Measurements from ENCODE around the gene TMEM181. TPM values are rescaled to one million over a fixed set of nuclear protein-coding genes. Genes with fewer than 3 reads are reported as not detected.
A peak's percentile ranks its signal among the peaks of the same experiment; 100 is the strongest.
"Not testable (repeated sequence)": the region's sequence is repeated elsewhere in the genome, so short reads cannot be mapped to it uniquely, and the experiment has no call there.

The TMEM181 gene
- total RNA-seq, 1 donor from 2014 or later = 41.7 TPM

GRCh38 chr6:158593670-158594069, 33.8 kb downstream of the TMEM181 start:
- DNase-seq (ENCODE audit: low read depth, low spot score) = no peak

DNA sequence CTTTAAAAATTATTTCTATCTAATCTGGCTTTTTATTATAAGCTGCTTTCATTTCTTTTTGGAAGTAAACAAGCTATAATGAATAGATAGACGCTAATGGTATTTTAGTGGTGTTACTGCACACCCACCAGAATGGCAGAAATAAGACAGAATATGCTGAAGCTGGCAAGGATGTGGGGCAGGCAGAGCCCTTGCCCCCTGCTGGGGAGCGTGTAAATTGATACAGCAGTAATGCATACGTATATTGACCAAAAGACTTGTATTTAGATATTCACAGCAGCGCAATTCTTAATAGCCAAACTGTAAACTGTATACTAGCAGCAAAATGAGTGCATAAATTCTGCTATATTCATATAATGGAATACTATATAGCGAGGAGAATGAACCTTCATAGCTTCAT, 35.3 kb downstream of the TMEM181 start:
- no peak for DNase-seq (ENCODE audit: low read depth, low spot score)

GRCh38 chr6:158596861-158597260, 37.0 kb downstream of the TMEM181 start:
- DNase-seq (ENCODE audit: low read depth, low spot score) = no peak

- DNase-seq (ENCODE audit: low read depth, low spot score) = no peak
Measured at GRCh38 chr6:158597565-158597964, 37.7 kb downstream of the TMEM181 start.

GRCh38 chr6:158599635-158600034, 39.7 kb downstream of the TMEM181 start:
- no peak for DNase-seq (ENCODE audit: low read depth, low spot score)

DNA sequence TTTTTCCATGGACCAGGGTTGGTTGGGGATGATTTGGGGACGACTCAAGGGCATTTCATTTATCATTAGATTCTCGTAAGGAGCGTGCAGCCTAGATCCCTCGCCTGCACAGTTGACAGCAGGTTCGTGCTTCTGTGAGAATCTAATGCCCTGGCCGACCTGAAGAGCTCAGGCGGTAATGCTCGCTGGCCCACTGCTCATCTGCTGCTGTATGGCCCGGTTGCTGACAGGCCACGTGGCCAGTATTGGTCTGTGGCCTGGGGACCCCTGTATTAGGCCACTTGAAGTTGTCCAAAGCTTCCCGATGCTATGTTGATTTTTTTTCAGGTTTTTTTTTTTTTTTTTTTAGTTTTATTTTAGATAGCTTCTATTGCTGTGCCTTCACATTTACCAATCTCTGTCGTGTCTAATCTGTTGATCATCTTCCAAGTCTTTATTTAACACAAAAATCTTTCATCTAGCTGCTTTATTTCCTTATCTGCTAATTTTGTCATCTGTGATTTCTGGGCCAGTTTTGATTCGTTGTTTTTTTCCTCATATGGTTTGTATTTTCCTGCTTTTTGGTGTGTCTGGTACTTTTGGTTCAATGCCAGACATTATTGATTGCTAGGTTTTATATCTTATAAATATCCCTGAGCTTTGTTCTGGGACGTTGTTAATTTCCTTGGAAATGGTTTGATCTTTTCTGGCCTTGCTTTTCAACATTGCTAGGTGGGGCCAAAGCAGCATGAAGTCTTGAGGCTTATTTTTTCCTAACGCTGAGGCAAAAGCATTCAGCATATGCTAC, 43.6 kb downstream of the TMEM181 start:
- DNase-seq (ENCODE audit: low read depth, low spot score) = no peak

GRCh38 chr6:158604048-158604406, 44.1 kb downstream of the TMEM181 start:
- DNase-seq (ENCODE audit: low read depth, low spot score) = no peak

GRCh38 chr6:158605266-158605878, 45.5 kb downstream of the TMEM181 start:
- DNase-seq (ENCODE audit: low read depth, low spot score) = peak; percentile 37

DNA sequence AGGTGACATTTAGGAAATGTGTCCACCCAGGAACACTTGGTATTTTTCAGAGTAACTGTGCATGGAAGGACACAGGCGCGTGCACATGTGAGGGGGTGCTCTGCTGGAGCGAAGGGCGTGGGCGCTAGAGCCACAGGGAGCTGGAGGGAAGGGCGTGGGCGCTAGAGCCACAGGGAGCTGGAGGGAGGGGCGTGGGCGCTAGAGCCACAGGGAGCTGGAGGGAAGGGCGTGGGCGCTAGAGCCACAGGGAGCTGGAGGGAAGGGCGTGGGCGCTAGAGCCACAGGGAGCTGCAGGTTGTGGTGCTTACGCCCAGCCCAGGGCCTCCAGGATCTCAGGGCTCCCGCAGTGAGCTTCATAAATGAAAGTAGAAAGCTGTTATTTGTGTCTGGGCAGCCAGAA, 46.1 kb downstream of the TMEM181 start:
- not testable (repeated sequence) for DNase-seq (ENCODE audit: low read depth, low spot score)

- DNase-seq (ENCODE audit: low read depth, low spot score) = no peak
Measured at GRCh38 chr6:158606935-158607334, 47.0 kb downstream of the TMEM181 start.

DNA sequence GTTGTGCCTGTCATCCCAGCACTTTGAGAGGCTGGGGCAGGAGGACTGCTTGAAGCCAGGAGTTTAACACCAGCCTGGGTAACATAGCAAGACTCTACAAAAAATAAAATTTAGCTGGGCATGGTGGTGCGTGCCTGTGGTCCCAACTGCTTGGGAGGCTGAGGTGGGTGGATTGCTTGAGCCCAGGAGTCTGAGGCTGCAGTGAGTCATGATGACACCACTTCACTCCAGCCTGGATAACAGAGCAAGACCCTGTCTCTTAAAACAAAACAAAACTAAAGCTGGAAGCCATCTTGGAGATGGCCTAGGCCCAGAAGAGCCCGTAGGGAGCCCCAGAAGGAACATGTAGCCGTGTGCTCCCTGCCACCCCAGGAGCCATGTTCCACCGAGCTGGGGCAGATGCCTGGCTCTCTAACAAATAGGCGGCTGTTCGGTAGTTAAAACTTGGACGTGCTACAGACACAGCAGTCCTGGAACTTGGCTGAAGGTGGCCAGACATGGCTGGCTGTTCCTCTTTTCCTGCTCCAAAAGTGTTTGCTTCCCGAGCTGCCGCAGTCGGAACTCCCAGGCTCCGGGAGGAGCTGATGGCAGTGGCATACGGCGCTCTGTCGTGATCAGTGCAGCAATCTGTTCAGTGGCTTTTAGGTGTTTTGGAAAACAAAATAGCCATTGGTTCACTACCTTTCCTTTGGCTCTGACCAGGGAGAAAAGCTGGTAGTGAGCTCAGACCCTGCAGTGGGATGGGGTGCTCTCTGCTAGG, 47.7 kb downstream of the TMEM181 start:
- no peak for DNase-seq (ENCODE audit: low read depth, low spot score)

GRCh38 chr6:158608221-158608620, 48.3 kb downstream of the TMEM181 start:
- DNase-seq (ENCODE audit: low read depth, low spot score) = no peak

GRCh38 chr6:158609455-158610155, 49.7 kb downstream of the TMEM181 start:
- DNase-seq (ENCODE audit: low read depth, low spot score) = no peak

GRCh38 chr6:158610319-158610968, 50.6 kb downstream of the TMEM181 start:
- no peak for DNase-seq (ENCODE audit: low read depth, low spot score)

DNA sequence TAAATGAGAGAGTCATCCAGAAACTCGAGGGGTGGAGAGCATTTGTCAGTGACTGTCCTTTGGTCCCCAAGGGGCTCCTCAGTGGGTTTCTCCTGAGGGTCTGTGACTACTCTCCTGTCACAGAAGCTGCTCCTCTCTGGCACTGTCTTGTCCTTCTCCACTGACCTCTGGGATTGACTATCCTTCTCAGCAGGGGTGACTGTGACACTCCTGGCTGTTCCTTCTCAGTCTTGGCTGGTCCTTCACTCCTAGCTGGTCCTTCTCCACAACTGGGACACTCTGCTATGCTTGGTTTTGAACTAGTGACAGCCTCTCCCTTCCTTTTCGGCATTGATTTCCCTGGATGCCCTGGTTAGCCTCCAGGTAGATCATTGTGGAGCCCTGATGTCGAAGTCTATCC, 51.1 kb downstream of the TMEM181 start:
- DNase-seq (ENCODE audit: low read depth, low spot score) = no peak

DNA sequence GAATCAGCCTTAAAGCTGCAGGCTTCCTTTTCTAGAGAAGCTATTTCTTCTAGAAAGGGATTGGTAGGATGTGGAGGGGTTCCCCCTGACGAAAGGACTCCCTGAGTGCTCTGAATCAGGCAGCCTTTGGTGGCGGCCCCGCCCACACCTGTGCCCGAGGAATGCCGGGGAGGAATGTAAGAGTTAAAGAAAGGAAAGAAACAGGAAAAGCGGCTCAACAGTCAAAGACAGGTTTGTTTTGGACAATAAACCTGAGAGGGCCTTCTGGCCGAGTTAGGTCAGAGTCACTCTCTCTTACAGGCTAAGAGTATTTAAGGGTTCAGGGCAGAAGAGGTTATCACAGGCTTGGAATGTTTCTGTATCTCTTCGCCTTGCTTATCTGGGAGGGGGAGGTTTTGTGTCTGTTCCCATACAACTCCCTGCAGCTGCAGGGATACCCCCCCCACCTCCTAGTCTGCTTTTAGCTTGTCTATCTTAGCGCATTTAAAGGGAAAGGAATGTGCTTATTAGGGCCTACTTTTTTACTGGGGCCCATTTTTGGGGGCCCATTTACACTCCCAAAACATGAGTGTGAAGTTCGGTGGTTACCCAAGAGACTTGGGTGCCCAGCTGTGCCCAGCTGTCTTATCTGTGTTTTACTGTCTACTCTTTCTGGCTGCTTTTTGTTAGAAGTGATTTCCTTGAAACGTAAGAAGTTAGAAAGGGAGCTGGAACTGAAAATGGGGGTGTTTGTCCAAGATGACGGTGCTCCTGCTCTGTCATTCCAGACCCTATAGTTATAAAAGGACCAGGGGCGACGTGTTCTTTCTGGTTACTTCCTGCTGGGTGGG, 51.9 kb downstream of the TMEM181 start:
- DNase-seq (ENCODE audit: low read depth, low spot score) = no peak

GRCh38 chr6:158614606-158615005, 54.7 kb downstream of the TMEM181 start:
- not testable (repeated sequence) for DNase-seq (ENCODE audit: low read depth, low spot score)

- not testable (repeated sequence) for DNase-seq (ENCODE audit: low read depth, low spot score)
Measured at GRCh38 chr6:158618289-158618688, 58.4 kb downstream of the TMEM181 start.

DNA sequence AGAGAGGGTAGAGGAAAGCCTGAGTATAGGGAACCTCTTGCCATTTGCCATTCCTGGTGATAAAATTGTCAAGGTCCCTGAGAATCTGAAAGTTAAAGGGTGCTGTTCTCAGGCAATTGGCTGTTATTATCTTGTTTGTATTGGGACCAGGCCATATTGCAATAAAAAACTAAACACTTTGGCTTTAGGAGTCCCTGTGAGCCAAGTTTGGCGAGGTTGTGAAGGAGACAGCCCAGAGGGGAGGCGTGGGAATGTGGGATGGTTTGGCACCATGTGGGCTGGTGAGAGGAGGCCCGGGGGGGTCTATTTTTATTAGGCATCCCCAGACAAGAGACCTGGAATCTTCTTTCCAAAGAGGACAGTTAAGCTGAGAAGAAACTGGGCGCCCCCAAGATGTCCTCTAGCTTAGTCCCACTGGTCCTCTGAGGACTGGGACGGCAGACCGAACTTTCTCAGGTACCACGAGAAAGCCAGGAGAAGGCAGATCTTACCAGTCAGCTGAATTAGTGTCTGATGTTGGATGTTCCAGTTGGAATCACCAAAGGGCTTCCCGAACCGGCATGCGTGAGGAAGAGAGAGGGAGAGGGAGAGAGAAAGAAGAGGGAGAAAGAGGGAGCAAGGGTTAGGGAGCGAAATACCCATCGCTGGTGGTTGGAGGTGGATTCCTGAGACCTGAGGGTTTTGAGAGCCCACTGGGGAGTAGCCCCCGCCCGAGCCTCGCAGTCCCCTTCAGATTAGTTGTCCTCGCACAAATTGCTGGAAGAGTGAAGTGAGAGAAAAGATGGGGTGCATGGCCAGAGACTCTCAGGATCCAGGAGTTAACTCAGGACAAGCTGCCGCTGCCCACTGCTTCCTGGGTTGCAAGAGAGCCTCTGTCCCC, 60.3 kb downstream of the TMEM181 start:
- DNase-seq (ENCODE audit: low read depth, low spot score) = no peak

All from pulmonary artery endothelial cell (primary cell).